Hematopoietic multipotent progenitor cell (in vitro differentiated cells): ENCODE data around the gene EPN3. TPM values are rescaled to one million over a fixed set of nuclear protein-coding genes. Genes with fewer than 3 reads are reported as not detected.

Source experiments
- DNase-seq, 3 donors: peaks; one replicate each; pipeline ENCODE4 v3.0.0-alpha.2; 2011 to 2015; ENCODE audit warnings: low read depth in 2 of 3, low spot score in 2 of 3
- total RNA-seq: library from RNA; depleted of rRNA; stranded (reverse); fragments of >200 nt; gene quantifications from one replicate; pipeline ENCODE4 v1.2.3, GENCODE V29; 2012

EPN3 gene
- under 0.01 TPM for total RNA-seq

DNA sequence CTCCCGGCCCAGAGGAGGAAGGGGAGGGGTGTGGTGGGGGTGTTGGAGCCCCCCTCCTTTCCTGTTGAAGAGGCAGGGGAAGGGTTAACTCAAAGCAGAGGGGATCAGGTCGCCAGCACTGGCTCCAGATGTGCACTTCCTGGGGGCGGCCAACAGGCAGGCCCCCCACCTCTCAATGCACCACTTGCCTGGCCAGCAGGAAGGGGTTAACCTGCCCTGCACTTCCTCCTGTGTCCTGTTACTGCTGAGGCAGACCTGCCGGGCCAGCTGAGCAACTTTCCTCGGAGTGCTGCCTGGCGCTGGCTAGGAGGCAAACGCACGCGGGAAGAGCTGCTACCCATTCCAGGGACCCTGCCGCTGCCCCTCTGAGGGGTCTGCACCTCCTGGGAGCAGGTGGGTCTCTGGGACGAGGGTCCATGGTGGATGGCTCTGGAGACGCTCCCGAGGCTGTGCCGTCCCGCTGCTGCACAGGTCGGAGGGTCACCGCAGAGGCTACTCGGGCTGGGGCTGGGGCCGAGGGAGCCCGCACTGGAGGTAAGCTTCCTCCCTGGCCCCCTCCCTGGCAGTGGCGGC, at the start of gene EPN3:
Gene EPN3 (plus strand): TSS at position 284 of the 573 bp plus-strand sequence. CDS start 3,822 bp downstream, outside the sequence.
- peak in 1 of 3 donors; percentile 21 for DNase-seq

DNA sequence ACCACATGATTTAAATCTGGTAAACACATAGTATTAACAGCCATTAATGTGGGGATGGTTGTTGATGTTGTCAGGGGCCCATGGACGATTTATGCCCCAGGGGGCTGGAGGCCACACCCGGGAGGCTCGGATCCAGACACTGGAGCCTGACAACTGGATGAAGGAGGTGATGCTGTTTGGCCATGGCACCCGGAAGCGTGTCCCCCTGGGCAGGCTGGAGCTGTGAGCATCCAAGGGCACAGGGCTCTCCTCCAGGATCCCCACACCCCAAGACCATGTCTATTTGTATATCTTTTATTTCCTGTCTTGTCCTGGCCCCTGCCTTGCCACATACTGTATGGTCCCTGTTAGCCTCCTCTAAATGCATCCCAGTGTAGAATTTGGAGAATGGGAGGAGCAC, 49.3 kb upstream of the EPN3 start:
- DNase-seq, result no peak

DNA sequence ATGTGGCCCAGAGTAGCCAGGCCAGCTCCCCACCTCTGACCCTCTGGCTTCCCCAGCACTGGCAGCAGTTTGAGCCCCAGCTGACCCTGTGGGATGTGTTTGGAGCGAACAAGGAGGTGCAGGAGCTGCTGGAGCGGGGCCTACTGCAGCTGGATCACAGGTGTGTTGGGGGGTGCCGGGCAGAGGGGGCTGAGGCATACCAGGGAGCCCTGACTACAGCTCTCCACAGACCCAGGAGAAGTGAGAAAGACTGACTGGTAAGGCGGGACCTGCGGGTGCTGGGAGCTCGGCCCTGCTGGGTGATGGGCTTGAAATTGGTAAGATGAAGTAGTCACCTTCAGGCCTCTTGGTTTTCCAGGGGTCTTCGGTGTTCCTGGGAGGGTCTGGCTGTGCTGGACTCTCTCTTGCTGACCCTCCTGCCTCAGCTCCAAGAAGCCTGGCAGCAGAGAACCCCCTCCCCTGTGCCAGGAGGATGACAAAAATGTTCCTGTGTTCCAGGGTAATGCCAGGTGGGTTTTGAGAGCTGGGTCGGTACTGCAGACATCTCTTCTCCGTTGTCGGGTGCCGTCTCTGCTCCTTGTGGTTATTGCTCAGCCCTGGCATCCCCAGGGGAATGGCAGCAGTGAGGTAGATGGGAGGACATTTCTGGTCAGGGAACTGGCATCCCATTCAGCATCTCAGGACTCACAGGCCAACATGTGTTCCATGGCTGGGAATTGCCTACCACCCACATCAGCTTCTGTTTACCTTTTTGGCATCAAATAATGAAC, 48.0 kb upstream of the EPN3 start:
- no peak for DNase-seq

DNA sequence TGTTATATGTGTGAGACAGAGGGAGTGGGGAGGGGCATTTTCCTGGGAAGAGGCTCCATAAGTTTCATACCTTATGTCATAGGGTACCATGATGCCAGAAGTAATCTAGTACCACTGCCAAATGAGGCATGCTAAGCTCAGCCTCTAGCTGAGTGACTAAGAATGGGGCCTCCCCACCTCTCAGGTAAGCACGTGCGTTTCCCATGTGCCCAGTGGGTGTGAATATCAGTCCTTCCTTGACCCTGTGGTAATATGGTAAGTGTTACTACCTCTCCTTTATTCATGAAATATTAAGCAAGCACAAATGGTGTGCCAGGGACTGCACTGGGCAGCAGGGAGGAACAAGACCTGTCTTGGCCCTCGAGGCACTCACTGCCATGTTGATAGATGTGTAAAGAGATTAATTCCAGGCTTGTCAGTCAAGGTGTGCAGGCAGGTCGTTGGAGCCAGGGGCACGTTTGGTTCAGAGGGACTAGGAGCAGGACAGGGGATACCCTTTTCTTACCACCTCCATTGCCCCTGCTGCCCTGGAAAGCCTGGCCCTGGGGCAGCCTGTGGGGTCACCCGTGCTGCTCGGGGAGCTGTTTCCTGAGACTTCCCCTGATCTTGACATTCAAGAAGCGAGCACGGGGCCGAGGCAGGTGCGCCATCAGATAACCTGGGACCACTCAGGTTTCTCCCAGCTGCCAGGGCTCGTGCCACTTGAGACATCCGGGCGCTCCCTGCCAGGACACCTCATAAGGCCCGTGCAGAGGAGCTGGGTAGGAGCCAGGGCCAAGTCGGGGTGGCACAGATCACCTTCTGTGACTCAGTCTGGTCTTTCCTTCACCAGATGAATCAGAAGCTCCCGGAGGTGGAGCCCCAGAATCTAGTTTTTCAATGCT, 45.1 kb upstream of the EPN3 start:
- no peak for DNase-seq

DNA sequence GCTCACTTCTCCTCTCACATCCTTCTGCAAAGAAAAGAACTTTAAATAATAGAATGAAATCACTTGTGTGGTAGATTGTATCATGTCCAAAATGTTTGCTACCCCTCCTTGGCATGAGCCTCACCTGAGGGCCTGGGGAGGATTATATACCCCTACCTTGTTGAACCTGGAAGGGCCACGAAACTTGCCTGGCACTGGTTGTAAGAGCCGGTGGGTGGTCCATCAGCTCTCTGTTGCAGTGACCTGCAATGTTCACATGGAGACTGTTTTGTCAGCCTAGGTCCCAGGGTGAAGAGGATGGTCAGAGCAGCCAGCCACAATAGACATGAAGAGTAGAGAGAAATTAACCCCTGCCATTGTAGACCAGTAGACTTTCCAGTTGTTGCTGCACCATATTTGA, 43.7 kb upstream of the EPN3 start:
- no peak for DNase-seq

DNA sequence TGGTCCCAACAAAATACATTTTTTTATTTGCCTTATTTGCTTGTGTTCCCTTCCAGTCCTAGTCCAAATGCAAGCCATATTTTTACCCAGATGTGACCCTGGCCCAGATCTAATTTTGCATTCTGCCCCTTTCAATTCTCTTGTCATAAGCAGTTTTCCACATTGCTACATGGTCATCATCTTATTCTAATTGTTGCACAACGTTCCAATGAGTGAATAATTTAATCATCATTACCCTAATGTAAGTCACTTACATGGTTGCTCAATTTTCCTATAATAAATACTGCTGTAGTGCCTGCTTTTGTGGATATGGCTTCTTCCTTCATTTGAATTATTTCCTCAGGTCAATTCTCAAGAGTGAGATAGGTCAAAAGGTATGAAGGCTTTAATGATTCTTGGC, 41.0 kb upstream of the EPN3 start:
- no peak for DNase-seq

DNA sequence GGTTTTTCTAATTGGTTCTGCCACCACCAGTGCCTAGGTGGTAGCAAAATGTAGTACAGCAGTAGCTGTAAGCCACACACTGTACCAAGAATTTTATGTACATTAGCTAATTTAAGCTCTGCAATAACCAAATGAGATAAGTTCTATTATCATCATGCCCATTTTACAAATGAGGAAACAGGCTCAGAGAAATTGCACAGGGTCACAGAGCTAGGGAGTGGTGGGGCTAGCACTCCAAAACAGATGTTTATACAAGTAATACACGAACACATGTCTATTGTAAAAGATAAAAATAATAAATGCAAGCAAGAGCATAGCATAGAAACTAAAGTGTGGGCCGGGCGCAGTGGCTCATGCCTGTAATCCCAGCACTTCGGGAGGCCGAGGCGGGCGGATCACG, 40.3 kb upstream of the EPN3 start:
- no peak for DNase-seq

DNA sequence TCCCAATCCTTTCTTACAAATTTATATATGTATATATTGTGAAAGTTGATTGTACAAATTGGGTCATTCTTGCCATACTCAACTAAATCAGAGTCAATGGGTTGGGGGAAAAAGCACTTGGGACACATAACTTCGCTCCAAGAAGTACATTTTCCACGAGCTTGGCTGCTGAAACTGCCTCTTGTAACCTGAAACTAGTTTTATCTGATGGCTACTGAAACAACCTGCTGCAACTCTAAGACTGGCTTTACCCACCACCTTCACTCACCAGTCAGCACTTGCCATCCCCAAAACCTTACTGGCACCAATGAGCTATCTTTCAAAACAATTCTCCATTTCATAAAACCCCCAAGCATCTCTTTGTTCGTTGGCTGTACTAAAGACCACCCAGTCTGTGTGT, 38.8 kb upstream of the EPN3 start:
- DNase-seq, result no peak

DNA sequence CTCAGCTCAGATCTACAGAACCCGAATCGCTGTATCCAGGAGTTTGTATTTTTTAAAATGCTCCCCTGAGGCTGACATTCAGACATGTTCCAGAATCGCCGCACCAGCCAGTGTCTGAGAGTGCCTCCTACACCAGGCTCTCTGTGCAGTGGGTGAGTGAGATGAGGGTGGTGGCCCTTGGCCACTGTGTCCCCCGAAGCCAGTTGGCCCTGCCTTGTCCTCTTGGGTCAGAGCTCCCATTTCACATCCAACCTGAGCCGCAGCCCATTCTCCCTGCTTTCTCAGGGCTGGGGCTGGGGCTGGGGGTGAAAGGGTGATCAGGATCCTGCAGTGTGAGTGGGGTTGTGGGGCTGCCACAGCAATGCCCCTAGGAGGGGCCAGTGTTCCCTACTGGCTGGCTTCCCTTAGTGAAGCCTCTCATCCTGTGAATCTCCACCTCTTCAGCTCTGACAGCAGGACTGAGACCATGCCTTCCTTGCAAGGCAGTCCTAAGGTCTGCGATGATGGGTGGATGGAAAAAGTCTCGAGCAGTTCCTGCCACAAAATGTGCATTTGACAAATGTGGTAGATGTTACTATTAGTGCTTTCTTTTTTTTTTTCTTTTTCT, 37.2 kb upstream of the EPN3 start:
- DNase-seq, result no peak

DNA sequence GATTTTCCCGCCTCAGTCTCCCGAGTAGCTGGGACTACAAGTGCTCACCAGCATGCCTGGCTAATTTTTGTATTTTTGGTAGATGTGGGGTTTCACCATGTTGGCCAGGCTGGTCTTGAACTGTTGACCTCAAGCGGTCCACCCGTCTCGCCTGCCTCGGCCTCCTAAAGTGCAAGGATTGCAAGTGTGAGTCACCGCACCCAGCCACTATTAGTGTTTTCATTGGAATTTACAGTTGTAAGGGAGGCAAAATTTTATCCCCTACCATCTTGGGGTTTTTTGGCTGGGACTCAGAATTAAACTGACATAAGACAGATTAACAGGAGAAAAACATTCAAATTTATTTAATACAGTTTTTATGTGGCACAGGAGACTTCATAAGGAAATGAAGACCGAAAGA, 36.6 kb upstream of the EPN3 start:
- no peak for DNase-seq

DNA sequence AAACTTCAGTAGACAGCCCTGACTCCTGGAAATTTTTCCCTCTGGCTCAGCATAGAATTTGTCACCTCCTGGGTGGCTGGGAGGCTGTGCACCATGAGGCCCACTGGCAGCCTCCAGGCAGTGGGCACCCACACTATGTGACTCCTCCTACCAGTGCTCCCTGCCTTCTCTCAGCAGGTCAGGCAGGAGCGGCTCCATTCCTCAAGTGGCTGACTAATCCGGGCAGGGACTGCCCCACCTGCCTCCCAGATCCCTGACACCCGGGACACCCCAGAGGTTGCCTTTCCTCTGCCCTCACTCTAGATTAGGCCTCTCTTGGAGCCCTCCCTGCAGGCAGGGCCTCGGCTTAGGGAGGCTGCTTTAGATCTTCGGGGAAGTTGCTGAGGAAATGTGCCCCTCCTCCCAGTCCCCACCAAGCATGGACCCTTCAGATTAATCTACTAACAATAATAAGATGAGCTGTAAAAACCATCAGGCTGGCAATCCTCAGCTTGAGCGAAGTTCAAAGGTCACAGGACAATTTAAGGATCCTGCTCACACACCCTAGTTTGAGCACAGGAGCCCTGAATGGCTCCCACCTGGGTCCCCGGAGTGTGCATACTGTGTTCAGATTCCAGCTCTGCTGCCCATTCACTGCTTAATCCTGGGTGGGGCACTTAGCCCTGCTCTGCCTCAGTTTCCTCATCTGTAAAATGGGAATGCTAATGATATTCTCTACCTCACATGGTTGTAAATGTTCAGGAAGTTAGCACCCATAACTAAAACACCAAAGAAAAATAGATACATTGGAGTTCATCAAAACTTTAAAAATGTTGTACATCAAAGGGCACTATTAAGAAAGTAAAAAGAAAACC, 34.3 kb upstream of the EPN3 start:
- DNase-seq, result no peak

DNA sequence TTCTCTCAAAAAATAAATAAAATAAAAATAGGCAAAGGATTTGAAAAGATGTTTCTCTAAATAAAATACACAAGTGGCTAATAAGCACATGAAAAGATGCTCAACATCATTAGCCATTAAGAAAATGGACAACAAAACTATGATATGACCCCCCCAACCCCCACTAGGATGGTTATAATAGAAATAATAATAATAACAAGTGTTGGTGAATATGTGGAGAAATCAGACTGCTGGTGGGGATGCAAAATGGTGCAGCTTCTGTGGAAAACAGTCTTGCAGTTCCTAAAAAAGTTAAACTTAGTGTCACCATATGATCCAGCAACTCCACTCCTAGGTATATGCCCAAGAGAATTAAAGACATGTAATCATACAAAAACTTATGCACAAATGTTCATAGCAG, 33.3 kb upstream of the EPN3 start:
- no peak for DNase-seq

DNA sequence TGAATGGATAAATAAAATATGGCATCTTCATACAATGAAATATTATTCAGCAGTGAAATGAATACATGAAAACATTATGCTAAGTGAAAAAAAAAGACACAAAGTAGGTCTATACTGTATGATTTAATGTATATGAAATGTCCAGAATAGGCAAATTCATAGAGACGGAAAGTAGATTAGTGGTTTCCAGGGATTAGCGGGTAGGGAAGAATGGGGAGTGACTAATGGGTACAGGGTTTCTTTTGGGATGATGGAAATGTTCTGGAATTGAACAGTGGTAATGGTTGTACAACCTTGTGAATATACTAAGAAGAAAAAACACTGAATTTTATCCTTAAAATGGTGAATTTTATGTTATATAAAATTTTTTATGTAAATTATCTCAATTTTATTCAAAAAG, 32.8 kb upstream of the EPN3 start:
- no peak for DNase-seq

DNA sequence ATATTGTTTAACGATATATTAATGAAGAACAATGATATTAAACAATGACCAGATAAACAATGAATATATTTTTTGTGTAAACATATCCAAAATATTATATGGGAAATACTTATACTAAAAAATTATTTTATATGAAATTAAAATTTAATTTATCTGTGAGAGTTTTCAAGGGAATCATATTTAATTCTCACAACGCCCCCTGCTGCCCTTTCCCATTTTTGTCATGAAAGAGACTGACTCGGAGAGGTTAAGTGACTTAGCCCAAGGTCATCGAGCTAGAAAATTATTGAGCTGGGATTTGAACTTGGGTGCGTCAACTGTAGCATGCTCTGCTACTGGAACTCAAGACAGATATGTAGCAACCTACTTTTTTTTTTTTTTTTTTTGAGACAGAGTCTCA, 31.5 kb upstream of the EPN3 start:
- peak in 1 of 3 donors; percentile 49 for DNase-seq

DNA sequence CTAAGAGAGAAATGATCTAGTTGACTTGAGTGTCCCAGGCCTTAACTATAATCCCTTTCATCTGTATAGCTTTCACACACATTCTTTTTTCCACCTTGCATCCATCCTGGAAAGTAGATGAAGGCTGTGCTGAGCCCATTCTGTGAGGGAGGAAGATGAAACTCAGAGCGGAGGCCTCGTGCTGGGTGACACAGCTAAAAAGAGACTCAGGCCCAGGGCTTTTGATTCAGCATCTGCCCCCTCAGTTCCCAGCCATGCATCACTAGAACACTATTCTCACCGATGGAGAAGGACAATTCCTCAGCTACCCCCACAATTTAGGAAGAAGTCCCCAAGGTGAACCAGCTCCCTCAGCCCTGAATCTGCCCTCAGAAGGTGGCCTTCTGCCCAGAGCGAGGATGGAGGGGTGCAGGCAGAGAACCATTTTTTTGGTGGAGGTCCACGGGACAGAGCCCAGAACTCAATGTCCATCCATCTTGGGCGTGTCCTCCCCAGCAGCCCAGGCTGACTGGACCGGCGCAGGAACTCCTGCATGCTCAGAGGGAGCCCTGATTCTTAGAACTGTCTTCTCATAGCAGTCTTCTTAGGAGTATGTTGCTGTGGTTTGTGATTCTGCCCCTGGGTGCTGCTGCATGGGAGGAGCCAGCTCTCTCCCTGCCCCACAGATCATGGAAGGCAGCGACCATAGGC, 30.1 kb upstream of the EPN3 start:
- no peak for DNase-seq

DNA sequence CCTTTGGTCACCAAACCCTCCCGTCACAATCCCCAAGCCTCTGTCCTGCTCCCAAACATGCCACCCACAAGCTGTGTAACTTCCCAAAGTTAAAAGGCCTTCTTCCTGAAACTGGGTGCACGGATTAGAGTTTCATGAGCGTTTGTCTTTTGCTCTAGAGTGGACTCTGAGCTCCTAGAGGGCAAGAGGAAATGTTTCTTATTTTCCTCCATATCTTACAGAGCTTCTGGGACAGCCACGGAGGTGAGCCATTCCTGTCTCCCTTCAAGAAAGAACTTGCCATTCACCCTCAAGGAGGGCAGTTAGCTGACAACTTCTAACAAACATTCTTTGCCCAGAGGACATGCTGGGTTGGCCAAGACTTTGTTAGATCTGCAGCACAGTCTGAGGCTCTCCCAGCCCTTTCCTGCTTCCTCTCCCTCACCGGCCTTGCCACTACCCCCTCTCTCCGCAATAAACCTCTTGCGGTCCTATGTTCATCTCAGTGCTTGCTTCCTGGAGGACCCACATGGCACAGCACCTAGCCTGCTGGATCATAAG, 26.9 kb upstream of the EPN3 start:
- no peak for DNase-seq

DNA sequence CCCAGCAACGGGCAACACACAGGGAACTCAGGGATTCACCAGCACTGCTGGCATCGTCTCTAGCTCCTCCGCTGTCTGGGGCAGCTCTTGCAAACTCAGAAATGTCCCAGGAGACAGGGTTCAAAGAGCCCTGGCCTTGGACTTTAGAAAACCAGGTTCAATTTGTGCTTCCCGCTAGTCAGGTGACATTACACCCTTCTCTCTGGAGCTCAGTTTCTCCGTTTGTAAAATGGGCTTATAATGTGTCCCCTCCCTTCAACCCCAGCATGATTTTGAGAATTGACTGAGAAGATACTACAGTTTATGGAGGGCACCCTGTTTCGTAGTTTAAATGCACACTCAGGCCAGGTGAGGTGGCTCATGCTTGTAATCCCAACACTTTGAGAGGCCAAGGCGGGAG, 26.2 kb upstream of the EPN3 start:
- no peak for DNase-seq

DNA sequence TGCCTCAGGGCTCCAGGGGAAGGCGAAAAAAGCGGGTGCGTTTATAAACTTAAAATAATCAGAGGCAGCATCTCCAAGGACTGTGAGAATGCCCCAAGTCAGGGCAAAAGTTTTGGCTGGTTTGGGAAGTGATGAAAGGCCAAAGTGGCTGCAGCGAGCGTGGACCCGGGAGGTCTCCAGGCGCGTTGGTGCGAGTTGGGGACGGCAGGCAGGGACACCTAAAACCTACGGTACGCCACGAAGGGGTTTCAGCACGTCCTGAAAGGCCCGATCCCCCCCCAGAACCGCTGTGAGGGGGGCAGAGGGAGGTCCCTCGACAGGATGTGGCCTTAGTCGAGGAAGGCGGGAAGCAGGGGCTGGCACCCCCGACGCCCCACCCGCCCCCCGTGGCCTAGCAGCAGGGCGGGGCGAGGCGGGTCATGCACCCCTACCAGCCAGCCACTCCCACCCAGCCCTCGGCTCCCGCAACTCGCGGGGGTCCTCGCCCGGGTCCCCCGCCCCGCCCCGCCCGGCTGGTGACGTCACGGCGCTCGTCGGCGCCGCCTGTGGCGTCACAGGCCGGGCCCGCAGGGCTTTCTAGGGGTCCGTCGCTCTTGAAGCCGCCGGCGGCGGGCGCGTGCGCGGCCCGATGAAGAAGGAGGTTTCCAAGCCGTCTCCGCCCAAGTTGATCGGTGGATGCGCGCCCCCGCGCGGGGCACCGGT, 24.5 kb upstream of the EPN3 start, which contains the start of gene MYCBPAP:
Gene MYCBPAP (plus strand): TSS at position 569 of the 702 bp plus-strand sequence. CDS start 236 bp downstream, outside the sequence.
- peak; percentile 69 to 90 (median 90) for DNase-seq
